ENCODE results near the gene NTM.

Gene NTM

DNA sequence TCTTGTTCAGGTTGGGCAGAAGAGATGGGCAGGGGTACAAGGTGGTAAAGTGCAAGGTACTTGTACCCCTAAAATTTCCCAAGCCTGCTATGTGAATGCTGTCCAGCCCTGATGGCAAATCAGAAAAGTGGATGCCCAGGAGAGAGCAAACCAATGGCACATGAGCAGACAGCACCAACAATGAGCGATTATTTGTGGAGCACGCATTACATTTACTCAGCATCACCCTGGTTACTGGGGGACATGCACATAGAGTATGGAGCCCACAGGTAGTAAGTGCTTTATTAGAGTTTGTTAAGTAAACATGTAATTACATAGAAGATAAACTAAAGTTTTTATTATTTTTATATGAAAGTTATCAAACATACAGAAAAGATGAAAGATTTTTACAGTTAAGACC, 165.7 kb downstream of the NTM start:
- no peak overlapping the region for H3K4me3 ChIP-seq (ENCODE audit: low read length)
- H3K9me3 ChIP-seq (ENCODE audit: control insufficient read depth, insufficient read depth, low read length): no peaks in the 10 kb centered on the region
- no peaks in the 10 kb centered on the region for H3K79me2 ChIP-seq (ENCODE audit: control insufficient read depth, low read length)
- TF ChIP-seq, protein P1, sequence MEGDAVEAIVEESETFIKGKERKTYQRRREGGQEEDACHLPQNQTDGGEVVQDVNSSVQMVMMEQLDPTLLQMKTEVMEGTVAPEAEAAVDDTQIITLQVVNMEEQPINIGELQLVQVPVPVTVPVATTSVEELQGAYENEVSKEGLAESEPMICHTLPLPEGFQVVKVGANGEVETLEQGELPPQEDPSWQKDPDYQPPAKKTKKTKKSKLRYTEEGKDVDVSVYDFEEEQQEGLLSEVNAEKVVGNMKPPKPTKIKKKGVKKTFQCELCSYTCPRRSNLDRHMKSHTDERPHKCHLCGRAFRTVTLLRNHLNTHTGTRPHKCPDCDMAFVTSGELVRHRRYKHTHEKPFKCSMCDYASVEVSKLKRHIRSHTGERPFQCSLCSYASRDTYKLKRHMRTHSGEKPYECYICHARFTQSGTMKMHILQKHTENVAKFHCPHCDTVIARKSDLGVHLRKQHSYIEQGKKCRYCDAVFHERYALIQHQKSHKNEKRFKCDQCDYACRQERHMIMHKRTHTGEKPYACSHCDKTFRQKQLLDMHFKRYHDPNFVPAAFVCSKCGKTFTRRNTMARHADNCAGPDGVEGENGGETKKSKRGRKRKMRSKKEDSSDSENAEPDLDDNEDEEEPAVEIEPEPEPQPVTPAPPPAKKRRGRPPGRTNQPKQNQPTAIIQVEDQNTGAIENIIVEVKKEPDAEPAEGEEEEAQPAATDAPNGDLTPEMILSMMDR (IDR thresholded peaks at IDR 0.05; ENCODE audit: low read depth, low read length, poor library complexity, severe bottlenecking): no peak
- TF ChIP-seq EZH2phosphoT487 (IDR thresholded peaks at IDR 0.05; ENCODE audit: borderline replicate concordance, low read length): no peak
- H4K20me1 ChIP-seq (ENCODE audit: control insufficient read depth, insufficient read depth, low read depth, low read length): no peaks in the 10 kb centered on the region
- no peak overlapping the region for H3K4me2 ChIP-seq (ENCODE audit: low read length)
- H3K9me2 ChIP-seq (replicated peaks; ENCODE audit: control insufficient read depth, low read length): no peaks in the 10 kb centered on the region
- H3F3A ChIP-seq (ENCODE audit: control insufficient read depth, insufficient read depth): no peaks in the 10 kb centered on the region
- H3K27ac ChIP-seq (ENCODE audit: low read depth, low read length): no peak overlapping the region
- no peaks in the 10 kb centered on the region for H3K36me3 ChIP-seq (ENCODE audit: control insufficient read depth, low read length)
- H3K4me1 ChIP-seq (ENCODE audit: control insufficient read depth, low read length): no peaks in the 10 kb centered on the region
- H3K27me3 ChIP-seq (ENCODE audit: control insufficient read depth, low read length): no peaks in the 10 kb centered on the region

DNA sequence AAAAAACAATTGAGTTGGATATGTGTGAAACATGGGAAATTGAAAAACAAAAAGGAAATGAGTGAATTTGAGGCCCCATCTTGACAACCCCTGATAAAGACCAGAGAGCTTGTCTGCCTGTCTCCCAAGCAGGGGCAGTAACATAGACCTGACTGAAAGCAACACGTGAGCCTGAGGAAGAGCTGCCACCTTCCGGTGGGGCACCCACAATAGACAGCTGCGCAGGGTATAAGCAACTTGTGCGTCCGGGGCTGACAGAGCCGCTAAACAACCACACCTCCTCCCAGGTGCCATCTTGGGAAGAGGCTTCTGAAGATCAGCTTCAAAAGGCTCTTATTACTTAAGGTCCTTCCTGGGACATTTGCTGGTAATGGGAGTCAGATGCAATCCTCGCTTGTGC, 166.8 kb downstream of the NTM start:
- Histone ChIP-seq H3K27ac (ENCODE audit: low read depth, low read length) (no peak overlapping the region), H3K9me2 (replicated peaks; ENCODE audit: control insufficient read depth, low read length) (no peaks in the 10 kb centered on the region)

DNA sequence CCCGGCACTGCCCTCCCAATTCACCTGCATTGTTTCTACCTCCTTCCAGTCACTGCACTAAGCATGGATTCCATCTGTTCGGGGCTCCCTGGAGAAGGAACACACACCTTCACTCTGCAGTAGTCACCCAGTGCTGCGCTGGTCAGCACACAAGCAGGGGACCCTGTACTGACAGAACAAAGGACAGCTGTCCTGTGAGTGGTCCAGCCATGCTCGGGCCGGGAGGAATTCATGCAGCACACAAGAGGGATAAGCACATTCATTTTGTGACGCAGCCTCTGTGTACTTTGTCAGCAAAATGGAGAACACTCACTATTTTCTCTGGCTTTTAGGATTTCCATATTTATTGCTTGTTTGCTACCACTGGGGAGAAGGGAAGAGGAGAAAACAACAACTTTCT, 167.3 kb downstream of the NTM start:
- TF ChIP-seq, protein P1 (IDR thresholded peaks at IDR 0.05; ENCODE audit: low read depth, low read length, poor library complexity, severe bottlenecking): no peak
- no peak for TF ChIP-seq EZH2phosphoT487 (IDR thresholded peaks at IDR 0.05; ENCODE audit: borderline replicate concordance, low read length)

More for the DNA sequence above, 166.8 kb downstream of the NTM start:
- H3K79me2 ChIP-seq (ENCODE audit: control insufficient read depth, low read length): no peaks in the 10 kb centered on the region
- H3F3A ChIP-seq (ENCODE audit: control insufficient read depth, insufficient read depth): no peaks in the 10 kb centered on the region
- H3K36me3 ChIP-seq (ENCODE audit: control insufficient read depth, low read length): no peaks in the 10 kb centered on the region
- H3K4me3 ChIP-seq (ENCODE audit: low read length): no peak overlapping the region
- H3K9me3 ChIP-seq (ENCODE audit: control insufficient read depth, insufficient read depth, low read length): no peaks in the 10 kb centered on the region
- no peaks in the 10 kb centered on the region for H4K20me1 ChIP-seq (ENCODE audit: control insufficient read depth, insufficient read depth, low read depth, low read length)
- TF ChIP-seq, protein P1 (IDR thresholded peaks at IDR 0.05; ENCODE audit: low read depth, low read length, poor library complexity, severe bottlenecking): no peak
- no peak for TF ChIP-seq EZH2phosphoT487 (IDR thresholded peaks at IDR 0.05; ENCODE audit: borderline replicate concordance, low read length)
- no peaks in the 10 kb centered on the region for H3K4me1 ChIP-seq (ENCODE audit: control insufficient read depth, low read length)
- H3K4me2 ChIP-seq (ENCODE audit: low read length): no peak overlapping the region
- H3K27me3 ChIP-seq (ENCODE audit: control insufficient read depth, low read length): no peaks in the 10 kb centered on the region

DNA sequence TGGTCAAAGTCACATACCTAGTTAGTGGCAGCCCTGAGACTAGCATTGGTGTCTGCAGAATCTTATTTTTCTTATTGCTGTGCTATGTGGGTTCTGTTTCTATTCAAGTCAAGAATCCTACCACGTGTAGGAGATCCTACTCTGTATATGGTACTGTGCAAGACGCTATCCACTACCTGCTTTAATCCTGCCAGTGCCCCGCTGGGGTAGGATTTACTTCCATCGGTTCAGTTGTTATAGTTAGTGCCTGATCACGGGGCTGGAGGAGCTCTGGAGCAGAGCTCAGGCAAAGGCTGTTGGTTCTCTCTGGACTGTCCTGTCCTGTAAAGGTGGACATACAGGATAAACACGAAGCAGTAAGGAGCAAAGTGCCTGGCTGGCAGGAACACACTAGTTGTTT, 167.9 kb downstream of the NTM start:
- H3K4me1 ChIP-seq (ENCODE audit: control insufficient read depth, low read length): no peaks in the 10 kb centered on the region
- TF ChIP-seq, protein P1 (IDR thresholded peaks at IDR 0.05; ENCODE audit: low read depth, low read length, poor library complexity, severe bottlenecking): no peak

More for the DNA sequence above, 167.3 kb downstream of the NTM start:
- Histone ChIP-seq H3K36me3 (ENCODE audit: control insufficient read depth, low read length) (no peaks in the 10 kb centered on the region), H3K79me2 (ENCODE audit: control insufficient read depth, low read length) (no peaks in the 10 kb centered on the region), H3K9me3 (ENCODE audit: control insufficient read depth, insufficient read depth, low read length) (no peaks in the 10 kb centered on the region), H3K4me1 (ENCODE audit: control insufficient read depth, low read length) (no peaks in the 10 kb centered on the region), H3K27ac (ENCODE audit: low read depth, low read length) (no peak overlapping the region), H3K9me2 (replicated peaks; ENCODE audit: control insufficient read depth, low read length) (no peaks in the 10 kb centered on the region), H3K4me3 (ENCODE audit: low read length) (no peak overlapping the region), H4K20me1 (ENCODE audit: control insufficient read depth, insufficient read depth, low read depth, low read length) (no peaks in the 10 kb centered on the region), H3K27me3 (ENCODE audit: control insufficient read depth, low read length) (no peaks in the 10 kb centered on the region), H3K4me2 (ENCODE audit: low read length) (no peak overlapping the region), H3F3A (ENCODE audit: control insufficient read depth, insufficient read depth) (no peaks in the 10 kb centered on the region)

More for the DNA sequence above, 167.9 kb downstream of the NTM start:
- Histone ChIP-seq H3K27ac (ENCODE audit: low read depth, low read length) (no peak overlapping the region), H3K36me3 (ENCODE audit: control insufficient read depth, low read length) (no peaks in the 10 kb centered on the region), H3F3A (ENCODE audit: control insufficient read depth, insufficient read depth) (no peaks in the 10 kb centered on the region), H3K27me3 (ENCODE audit: control insufficient read depth, low read length) (no peaks in the 10 kb centered on the region), H3K4me3 (ENCODE audit: low read length) (no peak overlapping the region), H3K9me3 (ENCODE audit: control insufficient read depth, insufficient read depth, low read length) (no peaks in the 10 kb centered on the region), H3K4me2 (ENCODE audit: low read length) (no peak overlapping the region), H3K79me2 (ENCODE audit: control insufficient read depth, low read length) (no peaks in the 10 kb centered on the region), H4K20me1 (ENCODE audit: control insufficient read depth, insufficient read depth, low read depth, low read length) (no peaks in the 10 kb centered on the region), H3K9me2 (replicated peaks; ENCODE audit: control insufficient read depth, low read length) (no peaks in the 10 kb centered on the region)
